ENCODE data around the gene LGALS1.

Gene LGALS1

GRCh38 chr22:37664249-37665101 lies 11.0 kb upstream of the LGALS1 start:
- no peak for DNase-seq

- DNase-seq, result no peak
These were observed 9.9 kb upstream of the LGALS1 start for GRCh38 chr22:37665487-37665886.

GRCh38 chr22:37669586-37669985 lies 5.8 kb upstream of the LGALS1 start:
- no peak for DNase-seq

- DNase-seq, result no peak
These were observed 3.1 kb upstream of the LGALS1 start for GRCh38 chr22:37672206-37672919.

GRCh38 chr22:37672920-37673455 lies 2.4 kb upstream of the LGALS1 start:
- DNase-seq, result no peak

- no peak for DNase-seq
These were observed 1.2 kb upstream of the LGALS1 start for GRCh38 chr22:37674248-37674647.

- DNase-seq, result no peak
These were observed 697 bp downstream of the LGALS1 start for GRCh38 chr22:37675930-37676735.

GRCh38 chr22:37676736-37677492 lies 1.5 kb downstream of the LGALS1 start:
- DNase-seq, result no peak

- DNase-seq, result no peak
These were observed 2.1 kb downstream of the LGALS1 start for GRCh38 chr22:37677493-37677974.

- no peak for DNase-seq
These were observed 2.9 kb downstream of the LGALS1 start for GRCh38 chr22:37678372-37678771.

GRCh38 chr22:37679670-37680069 lies 4.2 kb downstream of the LGALS1 start:
- DNase-seq, result no peak

GRCh38 chr22:37680191-37680851 lies 4.9 kb downstream of the LGALS1 start:
- no peak for DNase-seq

GRCh38 chr22:37681001-37681424 lies 5.6 kb downstream of the LGALS1 start:
- no peak for DNase-seq

GRCh38 chr22:37681556-37682049 lies 6.2 kb downstream of the LGALS1 start:
- DNase-seq, result peak; percentile 35

- DNase-seq, result no peak
These were observed 9.6 kb downstream of the LGALS1 start for GRCh38 chr22:37684803-37685615.

- DNase-seq, result peak; percentile 67
These were observed 10.9 kb downstream of the LGALS1 start, which contains the start of gene NOL12 for GRCh38 chr22:37686002-37686982. TSS of gene NOL12 (plus strand) at chr22:37686343. CDS start at chr22:37686393, 50 bp downstream.

- DNase-seq, result no peak
These were observed 15.0 kb downstream of the LGALS1 start for GRCh38 chr22:37690407-37690806.

GRCh38 chr22:37690901-37691504 lies 15.6 kb downstream of the LGALS1 start:
- no peak for DNase-seq

Measured in NCI-H1694 treated with DMSO at 0.1 percent for 48 hours (cell line).